OCI-LY7 (cell line): ENCODE measurements around the gene GPR15. TPM values are rescaled to one million over a fixed set of nuclear protein-coding genes. Genes with fewer than 3 reads are reported as not detected.

ENCODE experiments used
- small RNA-seq: library from RNA; depleted of rRNA; stranded (forward); fragments of <200 nt; gene quantifications from one replicate; pipeline ENCODE3, GENCODE V24; 2014
- total RNA-seq, 2 experiments: library from RNA; depleted of rRNA in 1 of 2; stranded (reverse); fragments of >200 nt in 1 of 2; shearing (Covaris generic) in 1 of 2; gene quantifications; 2 replicates each; pipeline ENCODE4 v1.2.3, GENCODE V29; 2014 to 2022

GPR15 gene
- total RNA-seq, 2 experiments from 2014 or later, result 29.8 to 32.0 TPM

Small RNAs within 50 kb of the gene (small RNA-seq; reads per million reads assigned to genes)
- not detected for gene RPL38P4

Other genes starting within 250 kb of the GPR15 start
- gene OR5H2, start 249.5 kb upstream of the GPR15 start, total RNA-seq (2014; rRNA removed; shearing (Covaris generic)), result not detected in 2 replicates
- not detected in 2 replicates for gene OR5H2, start 249.5 kb upstream of the GPR15 start, total RNA-seq (2022)
- gene OR5K4, start 178.1 kb upstream of the GPR15 start, total RNA-seq (2014; rRNA removed; shearing (Covaris generic)), result not detected in 2 replicates
- not detected in 2 replicates for gene OR5K4, start 178.1 kb upstream of the GPR15 start, total RNA-seq (2022)
- not detected in 2 replicates for gene OR5K3, start 141.3 kb upstream of the GPR15 start, total RNA-seq (2014; rRNA removed; shearing (Covaris generic))
- gene OR5K3, start 141.3 kb upstream of the GPR15 start, total RNA-seq (2022), result not detected in 2 replicates
- gene OR5K1, start 68.8 kb upstream of the GPR15 start, total RNA-seq (2014; rRNA removed; shearing (Covaris generic)), result not detected in 2 replicates
- gene OR5K1, start 68.8 kb upstream of the GPR15 start, total RNA-seq (2022), result not detected in 2 replicates
- not detected in 2 replicates for gene OR5K2, start 34.3 kb upstream of the GPR15 start, total RNA-seq (2014; rRNA removed; shearing (Covaris generic))
- not detected in 2 replicates for gene OR5K2, start 34.3 kb upstream of the GPR15 start, total RNA-seq (2022)
- 70.7 and 78.0 TPM in 2 replicates for gene CLDND1, start 9.1 kb upstream of the GPR15 start, total RNA-seq (2014; rRNA removed; shearing (Covaris generic))
- 80.4 and 87.8 TPM in 2 replicates for gene CLDND1, start 9.1 kb upstream of the GPR15 start, total RNA-seq (2022)
- gene CPOX, start 61.6 kb downstream of the GPR15 start, total RNA-seq (2014; rRNA removed; shearing (Covaris generic)), result 14.7 and 16.4 TPM in 2 replicates
- gene CPOX, start 61.6 kb downstream of the GPR15 start, total RNA-seq (2022), result 8.8 and 10.1 TPM in 2 replicates
- gene ST3GAL6, start 231.4 kb downstream of the GPR15 start, total RNA-seq (2014; rRNA removed; shearing (Covaris generic)), result 3.0 and 4.0 TPM in 2 replicates
- gene ST3GAL6, start 231.4 kb downstream of the GPR15 start, total RNA-seq (2022), result 0.25 and 1.1 TPM in 2 replicates